ENCODE data around the gene KMT2A.

KMT2A gene

GRCh38 chr11:118544647-118545010 is 108.3 kb downstream of the KMT2A start:
- Histone ChIP-seq H3K9me3 (ENCODE audit: severe bottlenecking) (no peaks in the 10 kb centered on the region), H3K4me3 (ENCODE audit: low read depth, low read length) (no peak overlapping the region), H3K27me3 (ENCODE audit: insufficient read depth, low read depth, severe bottlenecking) (no peaks in the 10 kb centered on the region), H3K36me3 (peaks cover 14% of the 10 kb centered on the region; the same call in 1 of the 2 replicates), H3K27ac (no peak overlapping the region)
- TF ChIP-seq CTCF (IDR thresholded peaks at IDR 0.05; ENCODE audit: low read depth, low read length), result no peak
- no peak for DNase-seq

- Histone ChIP-seq H3K27me3 (ENCODE audit: insufficient read depth, low read depth, severe bottlenecking) (no peaks in the 10 kb centered on the region), H3K27ac (no peak overlapping the region), H3K9me3 (ENCODE audit: severe bottlenecking) (no peaks in the 10 kb centered on the region), H3K36me3 (peaks cover 14% of the 10 kb centered on the region), H3K4me3 (ENCODE audit: low read depth, low read length) (no peak overlapping the region)
- no peak for DNase-seq
- no peak for TF ChIP-seq CTCF (IDR thresholded peaks at IDR 0.05; ENCODE audit: low read depth, low read length)
These were observed 109.2 kb downstream of the KMT2A start for GRCh38 chr11:118545533-118545932.

GRCh38 chr11:118547132-118547531 is 110.8 kb downstream of the KMT2A start:
- TF ChIP-seq CTCF (IDR thresholded peaks at IDR 0.05; ENCODE audit: low read depth, low read length), result no peak
- Histone ChIP-seq H3K36me3 (peaks cover 20% of the 10 kb centered on the region), H3K4me3 (ENCODE audit: low read depth, low read length) (no peak overlapping the region), H3K27ac (no peak overlapping the region), H3K27me3 (ENCODE audit: insufficient read depth, low read depth, severe bottlenecking) (no peaks in the 10 kb centered on the region), H3K9me3 (ENCODE audit: severe bottlenecking) (no peaks in the 10 kb centered on the region)
- no peak for DNase-seq

GRCh38 chr11:118552341-118552740 is 116.0 kb downstream of the KMT2A start:
- peaks cover 24% of the 10 kb centered on the region for H3K36me3 ChIP-seq
- DNase-seq, result no peak
- H3K4me3 ChIP-seq (ENCODE audit: low read depth, low read length), result no peak overlapping the region
- H3K27ac ChIP-seq, result no peak overlapping the region
- TF ChIP-seq CTCF (IDR thresholded peaks at IDR 0.05; ENCODE audit: low read depth, low read length), result no peak
- no peaks in the 10 kb centered on the region for H3K9me3 ChIP-seq (ENCODE audit: severe bottlenecking)
- no peaks in the 10 kb centered on the region for H3K27me3 ChIP-seq (ENCODE audit: insufficient read depth, low read depth, severe bottlenecking)

GRCh38 chr11:118560806-118561205 is 124.5 kb downstream of the KMT2A start:
- DNase-seq, result no peak
- Histone ChIP-seq H3K36me3 (peaks cover 7% of the 10 kb centered on the region), H3K27me3 (ENCODE audit: insufficient read depth, low read depth, severe bottlenecking) (no peaks in the 10 kb centered on the region), H3K9me3 (ENCODE audit: severe bottlenecking) (no peaks in the 10 kb centered on the region), H3K27ac (no peak overlapping the region), H3K4me3 (ENCODE audit: low read depth, low read length) (no peak overlapping the region)
- no peak for TF ChIP-seq CTCF (IDR thresholded peaks at IDR 0.05; ENCODE audit: low read depth, low read length)

- Histone ChIP-seq H3K36me3 (no peaks in the 10 kb centered on the region), H3K4me3 (ENCODE audit: low read depth, low read length) (no peak overlapping the region), H3K9me3 (ENCODE audit: severe bottlenecking) (no peaks in the 10 kb centered on the region), H3K27ac (no peak overlapping the region), H3K27me3 (ENCODE audit: insufficient read depth, low read depth, severe bottlenecking) (no peaks in the 10 kb centered on the region)
- TF ChIP-seq CTCF (IDR thresholded peaks at IDR 0.05; ENCODE audit: low read depth, low read length), result no peak
- no peak for DNase-seq
These were observed 128.8 kb downstream of the KMT2A start for GRCh38 chr11:118565051-118565450.

Measured in WERI-Rb-1 (cell line).